K562 (cell line): ENCODE measurements around the gene CD74. TPM values are rescaled to one million over a fixed set of nuclear protein-coding genes. Genes with fewer than 3 reads are reported as not detected.

ENCODE experiments used
- BCL6 ChIP-seq: fragments of 250-450 bp; sonication (Bioruptor Pico); IDR thresholded peaks from 2 replicates; pipeline ENCODE4 v1.4.0; 2020
- CEBPB ChIP-seq: fragments of 450-650 bp; IDR thresholded peaks from 2 replicates; pipeline ENCODE4 v1.6.1; 2016; ENCODE audit warnings: missing genetic modification characterization, missing compliant biosample characterization
- CREB3 ChIP-seq: fragments of 450-650 bp; conservative IDR thresholded peaks from 2 replicates; pipeline ENCODE4 v1.6.1; 2016; ENCODE audit warnings: missing genetic modification characterization, low read depth, mild to moderate bottlenecking, missing compliant biosample characterization, moderate library complexity
- NR2F6 ChIP-seq: fragments of 450-650 bp; formaldehyde crosslinking; IDR thresholded peaks from 2 replicates; pipeline ENCODE4 v1.4.0; 2020; ENCODE audit warnings: mild to moderate bottlenecking
- SMAD1 ChIP-seq: fragments of 150-350 bp; IDR thresholded peaks from 2 replicates; pipeline ENCODE4 v1.6.1; 2014; ENCODE audit warnings: low read length, low read depth; ENCODE audit not compliant: partially characterized antibody
- ZBTB17 ChIP-seq: fragments of 450-650 bp; formaldehyde crosslinking; IDR thresholded peaks from 2 replicates; pipeline ENCODE4 v1.4.0; 2020; ENCODE audit warnings: mild to moderate bottlenecking
- ZBTB49 ChIP-seq: sonication (generic); formaldehyde crosslinking; IDR thresholded peaks from 2 replicates; pipeline ENCODE4 v1.8.0; 2022; ENCODE audit warnings: missing genetic modification reagents, mild to moderate bottlenecking, borderline replicate concordance
- ZC3H8 ChIP-seq: fragments of 450-650 bp; IDR thresholded peaks from 2 replicates; pipeline ENCODE4 v1.6.1; 2017
- ZFP1 ChIP-seq: fragments of 450-650 bp; formaldehyde crosslinking; IDR thresholded peaks from 2 replicates; pipeline ENCODE4 v1.4.0; 2020; ENCODE audit warnings: mild to moderate bottlenecking, mixed read lengths
- ZFP36 ChIP-seq: fragments of 150-350 bp; IDR thresholded peaks from 2 replicates; pipeline ENCODE4 v1.6.1; 2018; ENCODE audit warnings: low read length, low read depth; ENCODE audit not compliant: partially characterized antibody
- ZNF512 ChIP-seq: IDR thresholded peaks from 2 replicates; pipeline ENCODE4 v1.6.1; 2016; ENCODE audit warnings: missing genetic modification characterization, missing compliant biosample characterization
- ZNF696 ChIP-seq: fragments of 250-450 bp; sonication (Bioruptor Pico); conservative IDR thresholded peaks from 2 replicates; pipeline ENCODE4 v1.4.0; 2020; ENCODE audit warnings: mild to moderate bottlenecking, moderate library complexity
- ZNF75A ChIP-seq: fragments of 450-650 bp; formaldehyde crosslinking; IDR thresholded peaks from 2 replicates; pipeline ENCODE4 v1.4.0; 2020; ENCODE audit warnings: mild to moderate bottlenecking
- ZNF785 ChIP-seq: fragments of 250-450 bp; sonication (Bioruptor Pico); IDR thresholded peaks from 2 replicates; pipeline ENCODE4 v1.4.0; 2020; ENCODE audit warnings: mild to moderate bottlenecking
- polyA plus RNA-seq, 8 experiments: library from polyadenylated mRNA; depleted of rRNA in 4 of 8; stranded (reverse) in 5 of 8; unstranded in 3 of 8; fragments of >200 nt; fragmentation: Nextera tagmentation in 2 of 8; fragmentation: Illumina TruSeq in 1 of 8; extraction: Ambion mirVana in 2 of 8; extraction: Trizol in 1 of 8; gene quantifications; 2 replicates each; pipeline versions ENCODE4 v1.2.1 to v1.2.3, GENCODE V29; 2011 to 2014; ENCODE audit warnings: inconsistent platforms in 1 of 8, missing spikeins in 1 of 8
- total RNA-seq, 7 experiments: library from RNA; depleted of rRNA in 6 of 7; stranded (reverse); fragments of >200 nt in 6 of 7; fragmentation: Illumina TruSeq in 2 of 7; extraction: Trizol in 2 of 7; gene quantifications; 2 replicates each; pipeline versions ENCODE4 v1.2.1 to v1.2.3, GENCODE V29; 2011 to 2021; ENCODE audit warnings: low replicate concordance in 1 of 7
- TF ChIP-seq, protein P1 (sequence below): sonication (generic); formaldehyde crosslinking; IDR thresholded peaks from 2 replicates; pipeline ENCODE4 v1.8.0; 2022; ENCODE audit warnings: mild to moderate bottlenecking, missing genetic modification reagents, borderline replicate concordance
- TF ChIP-seq, protein P2 (sequence below): fragments of 450-650 bp; formaldehyde crosslinking; IDR thresholded peaks from 2 replicates; pipeline ENCODE4 v1.4.0; 2022; ENCODE audit warnings: missing genetic modification characterization
- TF ChIP-seq, protein P3 (sequence below): fragments of 450-650 bp; IDR thresholded peaks from 2 replicates; pipeline ENCODE4 v1.6.1; 2017; ENCODE audit warnings: antibody characterized with exemption

Gene CD74
- total and polyA plus RNA-seq, 9 of the 15 experiments (the other 6 are each of a cell fraction or from before 2014, with no cell fraction given): 0.07 to 4.8 (median 0.32) TPM

GRCh38 chr5:150449517-150450339 lies 37.0 kb upstream of the CD74 start, which contains the start of gene RPS14 (continued):
- no peak for TF ChIP-seq ZBTB49 (CRISPR knock-in tag)
- no peak for TF ChIP-seq ZNF785 (CRISPR knock-in tag)
- TF ChIP-seq, protein P1, sequence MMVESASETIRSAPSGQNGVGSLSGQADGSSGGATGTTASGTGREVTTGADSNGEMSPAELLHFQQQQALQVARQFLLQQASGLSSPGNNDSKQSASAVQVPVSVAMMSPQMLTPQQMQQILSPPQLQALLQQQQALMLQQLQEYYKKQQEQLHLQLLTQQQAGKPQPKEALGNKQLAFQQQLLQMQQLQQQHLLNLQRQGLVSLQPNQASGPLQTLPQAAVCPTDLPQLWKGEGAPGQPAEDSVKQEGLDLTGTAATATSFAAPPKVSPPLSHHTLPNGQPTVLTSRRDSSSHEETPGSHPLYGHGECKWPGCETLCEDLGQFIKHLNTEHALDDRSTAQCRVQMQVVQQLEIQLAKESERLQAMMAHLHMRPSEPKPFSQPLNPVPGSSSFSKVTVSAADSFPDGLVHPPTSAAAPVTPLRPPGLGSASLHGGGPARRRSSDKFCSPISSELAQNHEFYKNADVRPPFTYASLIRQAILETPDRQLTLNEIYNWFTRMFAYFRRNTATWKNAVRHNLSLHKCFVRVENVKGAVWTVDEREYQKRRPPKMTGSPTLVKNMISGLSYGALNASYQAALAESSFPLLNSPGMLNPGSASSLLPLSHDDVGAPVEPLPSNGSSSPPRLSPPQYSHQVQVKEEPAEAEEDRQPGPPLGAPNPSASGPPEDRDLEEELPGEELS (CRISPR knock-in tag): 0 out of 2 replicates have a peak, but pooled peaks have one; percentile 86
- TF ChIP-seq ZBTB17 (CRISPR knock-in tag): no peak
- no peak for TF ChIP-seq ZFP36
- TF ChIP-seq, protein P2, sequence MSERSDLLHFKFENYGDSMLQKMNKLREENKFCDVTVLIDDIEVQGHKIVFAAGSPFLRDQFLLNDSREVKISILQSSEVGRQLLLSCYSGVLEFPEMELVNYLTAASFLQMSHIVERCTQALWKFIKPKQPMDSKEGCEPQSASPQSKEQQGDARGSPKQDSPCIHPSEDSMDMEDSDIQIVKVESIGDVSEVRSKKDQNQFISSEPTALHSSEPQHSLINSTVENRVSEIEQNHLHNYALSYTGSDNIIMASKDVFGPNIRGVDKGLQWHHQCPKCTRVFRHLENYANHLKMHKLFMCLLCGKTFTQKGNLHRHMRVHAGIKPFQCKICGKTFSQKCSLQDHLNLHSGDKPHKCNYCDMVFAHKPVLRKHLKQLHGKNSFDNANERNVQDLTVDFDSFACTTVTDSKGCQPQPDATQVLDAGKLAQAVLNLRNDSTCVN (CRISPR knock-in tag): peak; percentile 60; the same call in 1 of the 2 replicates
- no peak for TF ChIP-seq ZNF512
- no peak for TF ChIP-seq CEBPB (tag)
- TF ChIP-seq, protein P3, sequence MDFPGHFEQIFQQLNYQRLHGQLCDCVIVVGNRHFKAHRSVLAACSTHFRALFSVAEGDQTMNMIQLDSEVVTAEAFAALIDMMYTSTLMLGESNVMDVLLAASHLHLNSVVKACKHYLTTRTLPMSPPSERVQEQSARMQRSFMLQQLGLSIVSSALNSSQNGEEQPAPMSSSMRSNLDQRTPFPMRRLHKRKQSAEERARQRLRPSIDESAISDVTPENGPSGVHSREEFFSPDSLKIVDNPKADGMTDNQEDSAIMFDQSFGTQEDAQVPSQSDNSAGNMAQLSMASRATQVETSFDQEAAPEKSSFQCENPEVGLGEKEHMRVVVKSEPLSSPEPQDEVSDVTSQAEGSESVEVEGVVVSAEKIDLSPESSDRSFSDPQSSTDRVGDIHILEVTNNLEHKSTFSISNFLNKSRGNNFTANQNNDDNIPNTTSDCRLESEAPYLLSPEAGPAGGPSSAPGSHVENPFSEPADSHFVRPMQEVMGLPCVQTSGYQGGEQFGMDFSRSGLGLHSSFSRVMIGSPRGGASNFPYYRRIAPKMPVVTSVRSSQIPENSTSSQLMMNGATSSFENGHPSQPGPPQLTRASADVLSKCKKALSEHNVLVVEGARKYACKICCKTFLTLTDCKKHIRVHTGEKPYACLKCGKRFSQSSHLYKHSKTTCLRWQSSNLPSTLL: no peak
- no peak for TF ChIP-seq ZFP1
- peak; percentile 83; the same call in 1 of the 2 replicates for TF ChIP-seq CREB3 (tag)
- TF ChIP-seq BCL6 (CRISPR knock-in tag): 0 out of 2 replicates have a peak, but pooled peaks have one; percentile 35
- TF ChIP-seq SMAD1: peak; percentile 82
- no peak for TF ChIP-seq ZNF696 (CRISPR knock-in tag)
- no peak for TF ChIP-seq ZC3H8
- TF ChIP-seq NR2F6 (CRISPR knock-in tag): no peak
- no peak for TF ChIP-seq ZNF75A (CRISPR knock-in tag)
